ENCODE data around the gene MTHFD2L. TPM values are rescaled to one million over a fixed set of nuclear protein-coding genes. Genes with fewer than 3 reads are reported as not detected.

Gene MTHFD2L
- total and polyA plus RNA-seq, 9 of the 15 experiments (the other 6 are each of a cell fraction or from before 2014, with no cell fraction given), result 10.0 to 39.0 (median 26.0) TPM

- TF ChIP-seq CBFA2T2 (conservative IDR thresholded peaks at IDR 0.05), result no peak
- TF ChIP-seq POLR2AphosphoS2 (IDR thresholded peaks at IDR 0.05; ENCODE audit: low read length), result no peak
- no peak for TF ChIP-seq RBM34 (IDR thresholded peaks at IDR 0.05; ENCODE audit: borderline replicate concordance, insufficient read depth, low read length)
- TF ChIP-seq POLR2B (IDR thresholded peaks at IDR 0.05; ENCODE audit: low read depth, partially characterized antibody), result peak; percentile 84
- TF ChIP-seq JUN (IDR thresholded peaks at IDR 0.05; ENCODE audit: borderline replicate concordance, low read depth, low read length), result peak; percentile 12; the same call in 1 of the 2 replicates
- no peak for TF ChIP-seq JUN (CRISPR knock-in tag; IDR thresholded peaks at IDR 0.05; ENCODE audit: borderline replicate concordance)
- TF ChIP-seq ZNF41 (CRISPR knock-in tag; conservative IDR thresholded peaks at IDR 0.05), result no peak
- TF ChIP-seq MYBL2 (IDR thresholded peaks at IDR 0.05; ENCODE audit: low read depth), result no peak
- TF ChIP-seq MYBL2 (CRISPR knock-in tag; IDR thresholded peaks at IDR 0.05; ENCODE audit: borderline replicate concordance), result no peak
- no peak for TF ChIP-seq MTF1 (CRISPR knock-in tag; IDR thresholded peaks at IDR 0.05; ENCODE audit: borderline replicate concordance)
- no peak; the same call in 1 of the 2 replicates for TF ChIP-seq PHF21A (IDR thresholded peaks at IDR 0.05; ENCODE audit: borderline replicate concordance, low read depth)
- TF ChIP-seq, protein P1, sequence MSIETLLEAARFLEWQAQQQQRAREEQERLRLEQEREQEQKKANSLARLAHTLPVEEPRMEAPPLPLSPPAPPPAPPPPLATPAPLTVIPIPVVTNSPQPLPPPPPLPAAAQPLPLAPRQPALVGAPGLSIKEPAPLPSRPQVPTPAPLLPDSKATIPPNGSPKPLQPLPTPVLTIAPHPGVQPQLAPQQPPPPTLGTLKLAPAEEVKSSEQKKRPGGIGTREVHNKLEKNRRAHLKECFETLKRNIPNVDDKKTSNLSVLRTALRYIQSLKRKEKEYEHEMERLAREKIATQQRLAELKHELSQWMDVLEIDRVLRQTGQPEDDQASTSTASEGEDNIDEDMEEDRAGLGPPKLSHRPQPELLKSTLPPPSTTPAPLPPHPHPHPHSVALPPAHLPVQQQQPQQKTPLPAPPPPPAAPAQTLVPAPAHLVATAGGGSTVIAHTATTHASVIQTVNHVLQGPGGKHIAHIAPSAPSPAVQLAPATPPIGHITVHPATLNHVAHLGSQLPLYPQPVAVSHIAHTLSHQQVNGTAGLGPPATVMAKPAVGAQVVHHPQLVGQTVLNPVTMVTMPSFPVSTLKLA (conservative IDR thresholded peaks at IDR 0.05), result peak in 1 of 2 experiments; percentile 69; a peak in 3 of 4 replicates
- TF ChIP-seq, protein P2, sequence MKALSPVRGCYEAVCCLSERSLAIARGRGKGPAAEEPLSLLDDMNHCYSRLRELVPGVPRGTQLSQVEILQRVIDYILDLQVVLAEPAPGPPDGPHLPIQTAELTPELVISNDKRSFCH (CRISPR knock-in tag; IDR thresholded peaks at IDR 0.05), result no peak
- TF ChIP-seq, protein P2 (tag; IDR thresholded peaks at IDR 0.05), result 0 out of 2 replicates have a peak, but pooled peaks have one; percentile 9
- TF ChIP-seq NONO (IDR thresholded peaks at IDR 0.05; ENCODE audit: low read depth in 2 of 2, low read length in 1 of 2), result peak; percentile 82 to 87
- TF ChIP-seq ZNF696 (CRISPR knock-in tag; conservative IDR thresholded peaks at IDR 0.05), result no peak
- no peak for TF ChIP-seq ZBED1 (IDR thresholded peaks at IDR 0.05)
- TF ChIP-seq, protein P3, sequence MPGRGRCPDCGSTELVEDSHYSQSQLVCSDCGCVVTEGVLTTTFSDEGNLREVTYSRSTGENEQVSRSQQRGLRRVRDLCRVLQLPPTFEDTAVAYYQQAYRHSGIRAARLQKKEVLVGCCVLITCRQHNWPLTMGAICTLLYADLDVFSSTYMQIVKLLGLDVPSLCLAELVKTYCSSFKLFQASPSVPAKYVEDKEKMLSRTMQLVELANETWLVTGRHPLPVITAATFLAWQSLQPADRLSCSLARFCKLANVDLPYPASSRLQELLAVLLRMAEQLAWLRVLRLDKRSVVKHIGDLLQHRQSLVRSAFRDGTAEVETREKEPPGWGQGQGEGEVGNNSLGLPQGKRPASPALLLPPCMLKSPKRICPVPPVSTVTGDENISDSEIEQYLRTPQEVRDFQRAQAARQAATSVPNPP (IDR thresholded peaks at IDR 0.05; ENCODE audit: borderline replicate concordance, insufficient read depth, insufficient read length), result no peak
- TF ChIP-seq GTF2F1 (IDR thresholded peaks at IDR 0.05; ENCODE audit: low read depth, low read length), result 0 out of 2 replicates have a peak, but pooled peaks have one; percentile 57
- TF ChIP-seq, protein P4, sequence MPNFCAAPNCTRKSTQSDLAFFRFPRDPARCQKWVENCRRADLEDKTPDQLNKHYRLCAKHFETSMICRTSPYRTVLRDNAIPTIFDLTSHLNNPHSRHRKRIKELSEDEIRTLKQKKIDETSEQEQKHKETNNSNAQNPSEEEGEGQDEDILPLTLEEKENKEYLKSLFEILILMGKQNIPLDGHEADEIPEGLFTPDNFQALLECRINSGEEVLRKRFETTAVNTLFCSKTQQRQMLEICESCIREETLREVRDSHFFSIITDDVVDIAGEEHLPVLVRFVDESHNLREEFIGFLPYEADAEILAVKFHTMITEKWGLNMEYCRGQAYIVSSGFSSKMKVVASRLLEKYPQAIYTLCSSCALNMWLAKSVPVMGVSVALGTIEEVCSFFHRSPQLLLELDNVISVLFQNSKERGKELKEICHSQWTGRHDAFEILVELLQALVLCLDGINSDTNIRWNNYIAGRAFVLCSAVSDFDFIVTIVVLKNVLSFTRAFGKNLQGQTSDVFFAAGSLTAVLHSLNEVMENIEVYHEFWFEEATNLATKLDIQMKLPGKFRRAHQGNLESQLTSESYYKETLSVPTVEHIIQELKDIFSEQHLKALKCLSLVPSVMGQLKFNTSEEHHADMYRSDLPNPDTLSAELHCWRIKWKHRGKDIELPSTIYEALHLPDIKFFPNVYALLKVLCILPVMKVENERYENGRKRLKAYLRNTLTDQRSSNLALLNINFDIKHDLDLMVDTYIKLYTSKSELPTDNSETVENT (CRISPR knock-in tag; IDR thresholded peaks at IDR 0.05), result no peak; the same call in 1 of the 2 replicates
- TF ChIP-seq RBM39 (optimal IDR thresholded peaks at IDR 0.05; ENCODE audit: low read depth, low read length), result no peak
- peak; percentile 94 for TF ChIP-seq NCOA1 (IDR thresholded peaks at IDR 0.05; ENCODE audit: low read depth)
These were observed at the start of gene MTHFD2L (continued) for GRCh38 chr4:74157561-74158465.

All from K562 (cell line).